HG03095 (cell line): ENCODE data around the gene MRPL20.

Source experiments
- ATAC-seq: cut with Tn5 transposase; IDR thresholded peaks from one replicate; pipeline ENCODE4 v1.9.1; 2021; ENCODE audit warnings: moderate library complexity; ENCODE audit not compliant: unreplicated experiment

Gene MRPL20

DNA sequence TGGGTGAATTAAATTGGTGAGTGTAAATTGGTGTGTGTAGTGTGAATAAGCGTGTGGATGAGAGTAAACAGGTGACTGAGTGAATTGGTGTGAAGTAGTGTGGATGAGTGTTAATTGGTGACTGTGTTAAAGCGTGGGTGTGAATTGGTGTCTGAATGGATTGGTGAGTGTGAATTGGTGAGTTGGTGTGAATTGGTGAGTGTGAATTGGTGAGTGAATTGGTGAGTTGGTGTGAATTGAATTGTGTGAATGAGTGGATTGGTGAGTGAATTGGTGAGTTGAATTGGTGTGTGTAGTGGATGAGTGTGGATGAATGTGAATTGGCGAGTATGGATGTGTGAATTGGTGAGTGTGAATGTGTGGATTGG, 40.4 kb downstream of the MRPL20 start:
- ATAC-seq = no peak

DNA sequence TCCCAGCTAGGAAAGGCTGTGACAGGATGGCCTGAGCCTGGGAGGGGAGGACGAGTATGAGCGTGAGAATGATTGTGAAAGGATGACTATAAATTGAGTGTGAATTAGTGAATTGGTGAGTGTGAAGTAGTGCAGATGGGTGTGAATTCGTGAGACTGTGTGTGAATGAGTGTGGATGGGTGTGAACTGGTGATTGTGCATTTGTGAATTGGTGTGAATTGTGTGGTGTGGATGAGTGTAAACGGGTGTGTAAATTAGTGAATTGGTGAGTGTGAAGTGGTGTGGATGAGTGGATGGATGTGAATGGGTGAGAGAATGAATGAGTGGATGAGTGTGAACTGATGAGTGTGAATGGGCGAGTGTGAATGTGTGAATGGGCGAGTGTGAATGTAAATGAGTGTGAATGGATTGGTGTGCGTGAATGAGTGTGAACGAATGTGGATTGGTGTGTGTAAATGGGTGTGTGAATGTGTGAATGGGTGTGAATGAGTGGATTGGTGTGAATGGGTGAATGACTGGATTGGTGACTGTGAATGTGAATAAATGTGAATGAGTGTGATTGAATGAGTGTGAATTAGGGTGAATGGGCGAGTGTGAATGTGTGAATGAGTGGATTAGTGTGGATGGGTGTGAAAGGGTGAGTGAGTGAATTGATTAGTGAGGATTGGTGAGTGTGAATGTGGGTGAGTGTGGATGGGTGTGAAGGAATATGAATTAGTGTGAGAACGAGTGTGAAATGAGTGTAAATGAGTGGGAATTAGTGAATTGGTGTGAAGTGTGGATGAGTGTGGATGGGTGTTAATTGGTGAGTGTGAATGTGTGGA, 41.0 kb downstream of the MRPL20 start:
- ATAC-seq = no peak

DNA sequence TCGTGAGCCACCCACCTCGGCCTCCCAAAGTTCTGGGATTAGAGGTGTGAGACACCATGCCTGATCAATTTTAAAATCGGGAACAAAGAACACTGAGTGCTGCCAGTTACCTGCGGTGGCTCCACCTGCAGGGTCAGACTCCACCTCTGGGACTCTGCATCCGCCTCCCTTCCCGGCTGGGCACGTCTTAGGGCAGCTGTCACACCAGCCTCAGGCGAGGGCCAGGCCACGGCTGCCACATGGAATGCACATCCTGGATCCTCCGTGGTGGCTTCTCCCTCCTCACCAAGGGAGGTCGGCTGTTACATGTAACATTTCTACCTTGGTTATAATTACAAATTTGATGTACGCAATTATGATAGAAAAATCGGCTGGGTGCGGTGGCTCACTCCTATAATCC, 42.8 kb downstream of the MRPL20 start:
- ATAC-seq = no peak

DNA sequence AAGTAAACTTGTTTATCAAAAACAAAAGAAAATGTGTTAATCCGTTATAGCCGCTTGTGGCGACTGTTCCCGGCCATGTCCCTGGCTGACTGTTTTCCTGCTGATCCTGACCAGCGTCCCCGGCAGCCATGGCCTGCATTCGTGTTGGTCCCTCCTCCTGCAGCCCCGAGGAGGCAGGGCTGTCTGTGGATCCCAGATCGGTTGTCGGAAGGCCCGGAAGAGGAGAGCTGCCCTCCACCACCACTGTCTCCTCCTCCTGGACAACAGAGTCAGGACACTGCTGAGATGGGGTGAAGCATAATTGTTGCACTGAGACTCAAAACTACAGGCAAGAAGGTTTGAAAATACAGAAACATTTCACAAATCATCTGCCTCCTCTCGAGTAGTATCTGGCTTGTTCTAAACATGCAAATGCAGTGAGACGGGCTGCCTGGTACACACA, 45.1 kb downstream of the MRPL20 start:
- no peak for ATAC-seq

DNA sequence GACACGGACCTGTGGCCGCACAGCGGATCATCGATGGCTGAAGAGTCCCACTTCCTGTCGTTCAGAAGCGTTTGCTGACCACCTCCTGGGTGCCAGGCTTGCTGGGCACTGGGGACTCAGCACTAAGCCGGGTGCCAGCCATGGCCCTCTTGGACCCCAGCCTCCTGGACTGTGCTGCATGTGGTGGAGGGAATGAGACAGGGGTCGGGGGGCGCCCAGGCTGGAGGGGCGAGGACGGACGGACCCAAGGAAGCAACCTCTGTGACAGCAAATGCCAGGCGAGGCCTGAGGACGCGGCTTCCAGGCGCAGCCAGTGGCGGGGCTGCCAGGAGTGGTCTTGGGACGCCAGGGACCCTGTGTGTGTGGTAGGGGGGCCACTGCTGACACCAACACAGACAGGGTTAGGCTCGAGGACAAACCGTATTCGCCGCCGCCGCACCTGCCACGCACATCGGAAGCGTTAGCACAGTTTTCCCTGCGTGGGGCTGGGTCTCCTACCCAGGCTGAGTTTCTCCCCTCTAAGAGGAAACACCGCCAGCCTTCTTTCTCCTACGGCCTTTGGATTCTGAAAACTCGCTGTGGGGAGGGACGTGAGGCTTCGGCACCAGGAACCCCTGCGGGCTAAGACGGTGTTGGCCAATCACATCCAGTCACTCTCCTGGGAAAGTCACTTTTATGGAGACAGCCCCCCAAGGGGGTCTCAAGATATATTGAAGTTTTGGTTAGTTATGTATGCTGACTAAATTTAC, 45.7 kb downstream of the MRPL20 start:
- ATAC-seq = no peak

DNA sequence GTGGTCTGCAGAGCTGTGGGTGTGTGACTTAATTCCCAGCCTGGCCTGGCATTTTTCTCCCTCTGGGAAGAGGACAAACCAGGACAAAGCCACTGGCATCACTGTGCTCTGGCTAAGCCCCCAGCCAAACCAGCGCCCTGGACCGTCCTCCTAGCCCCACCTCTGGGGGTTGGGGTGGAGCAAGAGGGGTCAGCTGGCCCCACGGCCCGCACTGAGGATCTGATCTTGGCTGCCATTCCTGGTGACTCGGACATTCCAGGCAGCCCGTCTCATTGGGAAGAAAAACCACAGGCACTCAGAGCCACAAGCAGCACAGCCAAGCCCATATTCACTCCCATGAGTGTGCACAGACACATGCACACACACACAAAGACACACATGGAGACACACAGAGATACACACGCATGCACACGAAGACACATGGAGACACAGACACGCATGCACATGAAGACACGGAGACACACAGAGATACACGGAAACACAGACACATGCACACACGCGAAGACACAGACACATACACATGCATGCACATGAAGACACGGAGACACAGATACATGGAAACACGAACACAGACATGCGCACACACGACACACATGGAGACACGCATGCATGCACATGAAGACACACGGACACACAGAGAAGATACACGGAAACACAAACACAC, 46.5 kb downstream of the MRPL20 start:
- no peak for ATAC-seq

DNA sequence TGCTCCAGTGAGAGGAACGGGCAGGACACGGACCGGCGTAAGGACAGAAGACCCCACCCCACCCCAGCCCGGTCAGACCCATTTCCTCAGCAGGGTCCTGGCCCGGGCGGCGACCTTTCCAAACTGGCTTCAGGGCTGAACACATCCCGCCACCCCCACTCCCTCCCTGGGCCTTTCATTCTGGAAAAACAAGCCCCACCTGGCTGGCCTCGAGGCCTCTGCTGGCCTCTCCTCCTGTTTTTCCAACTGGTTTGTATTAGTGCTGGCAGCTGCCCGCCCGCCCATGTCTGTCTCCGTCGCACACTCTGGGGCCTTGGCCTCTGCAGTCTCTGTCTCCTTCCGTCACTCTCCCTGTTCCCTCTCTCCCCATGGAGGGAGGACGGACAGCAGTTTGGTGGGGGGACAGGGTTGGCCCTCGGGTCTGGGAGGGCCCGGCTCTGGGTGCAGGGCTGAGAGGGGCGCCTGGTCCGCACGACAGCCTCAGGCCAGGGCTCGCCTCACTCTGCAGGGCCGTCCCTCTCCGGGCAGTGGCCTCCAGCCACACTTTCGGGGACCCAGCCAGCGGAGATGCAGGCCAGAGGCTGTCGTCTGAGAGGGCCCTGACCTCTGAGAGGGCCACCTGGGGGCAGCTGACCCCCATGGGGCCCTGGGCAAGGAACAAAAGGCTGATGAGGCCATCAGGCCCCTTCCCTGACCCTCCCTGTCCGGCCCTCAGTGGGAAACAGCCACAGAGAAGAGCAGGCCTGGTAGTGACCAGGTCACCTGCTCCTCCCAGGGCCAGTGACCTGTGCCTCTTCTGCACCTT, 47.2 kb downstream of the MRPL20 start:
- no peak for ATAC-seq

DNA sequence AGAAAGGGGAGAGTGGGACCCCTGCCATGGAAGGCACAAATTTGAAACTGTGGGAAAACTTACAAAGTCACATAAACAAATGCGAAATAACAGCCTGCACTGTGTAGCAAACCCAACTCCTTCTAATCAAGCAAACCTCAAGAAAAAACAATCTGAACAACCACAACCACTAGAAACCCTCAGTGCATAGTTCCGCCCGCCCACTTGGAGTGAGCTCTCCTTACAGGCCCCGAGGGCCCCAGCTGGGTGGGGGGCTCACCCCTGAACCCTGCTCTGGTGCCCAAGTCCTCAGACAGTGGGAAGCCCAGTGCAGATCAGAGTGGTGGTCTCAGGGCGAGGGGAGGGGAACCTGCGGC, 47.8 kb downstream of the MRPL20 start:
- ATAC-seq = no peak

DNA sequence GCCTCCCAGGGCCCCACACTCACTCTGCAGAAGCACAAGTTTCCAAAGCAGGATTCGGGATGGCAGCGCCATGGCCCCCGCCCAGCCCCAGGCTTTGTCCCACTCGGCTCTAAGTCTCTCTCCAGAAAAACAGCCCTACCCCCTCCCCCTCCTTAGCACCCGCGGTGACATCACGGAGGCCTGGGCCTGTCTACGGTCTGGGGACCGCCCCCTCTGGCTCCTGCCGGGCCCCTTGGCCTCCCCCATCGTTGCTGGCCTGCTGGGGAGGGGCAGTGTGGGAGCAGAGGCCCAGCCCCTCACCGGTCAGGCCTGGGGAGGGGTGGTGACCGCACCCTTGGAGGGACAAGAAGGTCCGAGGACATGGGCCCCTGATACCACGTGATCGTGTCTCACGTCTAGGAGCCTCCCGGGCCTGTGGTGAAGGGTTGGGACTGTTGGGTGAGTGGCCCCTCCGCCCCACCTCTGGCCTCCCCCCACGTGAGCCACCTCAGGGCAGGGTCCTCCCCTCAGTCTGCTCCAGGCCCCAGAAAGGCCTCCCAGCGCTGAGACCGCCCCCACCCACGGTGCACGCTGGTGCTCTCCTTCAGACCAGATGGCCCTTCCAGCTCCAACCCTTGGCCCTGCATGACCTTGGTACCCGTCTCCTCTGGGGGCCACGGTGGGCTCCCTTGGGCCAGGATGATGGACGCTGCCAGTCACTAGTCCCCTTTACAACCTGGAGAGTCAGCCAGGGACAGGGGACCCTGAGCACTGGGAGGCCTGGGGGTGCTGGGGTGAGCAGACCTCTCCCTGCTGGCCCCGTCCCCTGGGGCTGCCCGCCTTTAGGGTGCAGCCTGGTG, 48.4 kb downstream of the MRPL20 start, which contains the start of gene MXRA8:
Gene MXRA8, minus strand, starts transcription at position 123 of the 839 bp plus-strand sequence. Its CDS starts 51 bp downstream, at position 72.
- no peak for ATAC-seq

DNA sequence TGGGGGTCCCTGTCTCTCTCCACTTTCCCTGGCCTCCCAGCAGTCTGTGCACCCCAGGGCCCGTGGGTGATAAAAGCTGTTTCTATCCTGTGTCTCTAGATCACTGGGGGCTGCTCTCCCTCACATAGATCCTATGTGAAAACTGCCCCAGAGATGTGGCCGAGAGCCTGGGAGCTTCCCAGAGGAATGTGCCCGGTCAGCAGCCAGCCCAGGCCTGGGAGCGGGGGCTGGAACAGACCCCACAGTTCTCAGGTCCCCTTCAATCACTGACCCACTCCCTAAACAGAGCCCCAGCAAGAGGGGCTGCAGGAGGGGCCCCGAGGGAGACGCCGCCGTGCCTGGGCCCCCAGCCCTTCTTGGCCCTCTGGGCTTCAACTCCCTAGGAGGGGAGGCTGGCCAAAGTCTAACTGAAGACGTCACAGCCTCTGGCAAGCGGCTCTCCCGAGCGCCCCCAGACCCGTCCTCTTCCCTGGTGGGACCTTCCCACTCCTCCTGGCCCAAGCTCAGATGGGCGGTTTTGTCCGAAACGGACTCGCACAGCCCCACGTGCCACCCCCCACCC, 49.1 kb downstream of the MRPL20 start:
- no peak for ATAC-seq

DNA sequence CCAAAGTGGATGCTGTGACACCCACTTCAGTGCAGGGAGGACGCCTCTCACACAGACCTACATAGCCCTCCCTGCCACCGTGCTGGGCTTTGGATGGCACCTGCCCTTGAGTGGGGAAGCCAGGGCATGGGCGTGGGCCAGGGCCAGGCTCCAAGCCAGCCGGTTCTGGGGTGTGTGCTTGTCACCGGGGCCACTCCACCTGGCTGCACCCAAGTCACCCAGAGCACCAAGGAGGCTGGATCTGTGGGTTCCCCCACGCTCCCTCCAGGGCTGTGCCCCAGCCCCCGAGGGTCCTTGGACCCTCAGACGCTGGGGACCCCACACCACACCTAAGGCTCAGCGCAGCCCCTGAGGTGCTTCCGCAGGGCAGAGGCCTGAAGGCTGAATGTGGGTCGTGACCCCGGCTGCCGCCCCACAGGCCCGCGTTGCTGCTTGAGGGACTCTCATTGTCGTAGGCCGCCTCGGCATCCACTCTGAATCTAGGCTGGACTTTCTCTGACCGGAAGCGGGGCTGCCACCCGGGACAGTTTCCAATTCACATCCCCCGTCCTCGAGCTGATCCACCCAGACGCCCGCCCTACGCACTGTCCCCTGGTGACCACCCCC, 50.2 kb downstream of the MRPL20 start:
- no peak for ATAC-seq

DNA sequence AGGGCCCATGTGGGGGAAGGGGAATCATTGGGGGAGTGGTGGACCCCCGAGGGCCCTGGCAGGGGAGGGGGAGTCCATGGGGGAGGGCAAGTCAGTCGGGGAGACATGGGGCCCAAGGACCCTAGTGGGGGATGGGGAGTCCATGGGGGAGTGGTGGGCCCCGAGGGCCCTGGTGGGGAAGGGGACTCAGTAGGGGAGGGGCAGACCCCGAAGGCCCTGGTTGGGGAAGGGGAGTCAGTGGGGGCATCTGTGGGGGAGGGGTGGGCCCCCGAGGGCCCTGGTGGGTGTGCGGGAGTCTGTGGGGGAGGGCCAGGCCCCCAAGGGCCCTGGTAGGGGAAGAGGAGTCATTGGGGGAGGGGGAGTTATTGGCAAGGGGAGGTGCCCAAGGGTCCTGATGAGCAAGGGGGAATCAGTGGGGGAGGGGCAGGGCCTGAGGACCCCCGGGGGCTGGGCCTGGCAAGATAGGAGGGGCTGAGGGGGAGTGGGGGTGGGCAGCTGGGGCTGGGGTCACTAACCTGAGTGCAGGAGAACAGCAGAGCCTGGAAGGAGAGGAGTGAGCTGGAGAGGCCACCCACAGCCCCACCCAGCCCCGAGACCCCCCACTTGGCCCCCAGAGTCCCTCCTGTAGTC, 50.8 kb downstream of the MRPL20 start:
- no peak for ATAC-seq

DNA sequence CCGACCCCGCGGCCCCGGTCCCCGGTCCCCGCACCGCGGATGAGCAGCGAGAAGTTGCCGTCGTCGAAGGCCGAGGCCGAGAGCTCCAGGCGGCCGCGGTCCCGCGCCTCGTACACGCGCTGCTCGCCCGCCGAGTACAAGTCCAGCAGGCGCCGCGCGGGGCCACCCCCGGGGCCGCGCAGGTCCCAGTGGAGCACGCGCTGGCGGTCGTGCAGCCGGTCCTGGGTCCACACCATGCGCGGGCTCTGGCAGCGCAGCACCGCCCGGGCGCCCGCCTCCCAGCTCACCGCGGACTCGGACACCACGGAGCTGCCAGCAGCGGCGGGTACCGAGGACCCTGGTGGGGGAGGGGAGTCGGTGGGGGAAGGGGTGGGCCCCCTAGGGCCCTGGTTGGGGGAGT, 51.7 kb downstream of the MRPL20 start:
- ATAC-seq = no peak

DNA sequence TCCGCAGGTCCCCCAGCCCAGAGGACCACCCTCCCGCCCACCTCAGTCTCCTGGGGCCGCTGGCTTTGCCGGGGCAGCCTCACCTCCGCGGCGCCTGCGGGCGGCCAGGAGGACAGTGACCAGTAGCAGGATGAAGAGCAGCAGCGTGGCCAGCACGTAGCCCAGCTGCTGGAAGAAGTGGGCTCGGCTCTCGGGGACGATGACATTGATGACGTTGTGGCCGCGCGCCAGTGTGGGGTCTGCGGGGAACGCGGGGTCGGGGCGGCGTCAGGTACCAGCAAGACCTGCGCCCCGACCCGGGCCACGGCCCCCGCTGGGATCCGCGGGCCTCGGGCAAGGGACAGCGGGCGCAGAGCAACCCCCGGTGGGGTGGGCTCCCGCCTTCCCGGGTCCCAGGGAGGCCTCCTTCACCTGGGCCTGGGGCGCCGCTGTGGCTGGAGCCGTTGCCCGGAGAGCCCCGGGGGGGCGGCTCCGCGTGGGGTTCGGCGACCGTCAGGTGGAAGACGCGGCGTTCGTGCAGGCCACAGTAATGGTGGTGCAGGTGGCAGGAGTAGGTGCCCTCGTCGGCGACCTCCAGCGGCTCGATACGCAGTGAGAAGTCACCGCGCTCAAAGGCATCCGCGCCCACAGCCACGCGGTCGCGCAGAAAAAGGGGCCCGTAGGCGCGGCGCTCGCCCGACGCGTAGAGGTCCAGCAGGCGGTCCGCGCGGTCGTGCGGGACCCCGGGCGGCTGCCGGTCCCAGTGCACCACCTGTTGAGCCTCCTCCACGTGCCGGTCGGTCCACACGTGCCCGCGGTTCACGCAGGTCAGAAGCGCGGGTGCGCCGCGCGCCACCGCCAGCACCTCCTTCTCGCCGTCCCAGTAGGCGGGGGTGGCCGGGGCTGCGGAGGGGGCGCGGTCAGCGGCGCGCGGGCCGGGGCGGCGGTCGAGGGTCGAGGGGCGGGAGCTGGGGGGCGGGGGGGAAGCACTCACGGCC, 52.5 kb downstream of the MRPL20 start:
- no peak for ATAC-seq

DNA sequence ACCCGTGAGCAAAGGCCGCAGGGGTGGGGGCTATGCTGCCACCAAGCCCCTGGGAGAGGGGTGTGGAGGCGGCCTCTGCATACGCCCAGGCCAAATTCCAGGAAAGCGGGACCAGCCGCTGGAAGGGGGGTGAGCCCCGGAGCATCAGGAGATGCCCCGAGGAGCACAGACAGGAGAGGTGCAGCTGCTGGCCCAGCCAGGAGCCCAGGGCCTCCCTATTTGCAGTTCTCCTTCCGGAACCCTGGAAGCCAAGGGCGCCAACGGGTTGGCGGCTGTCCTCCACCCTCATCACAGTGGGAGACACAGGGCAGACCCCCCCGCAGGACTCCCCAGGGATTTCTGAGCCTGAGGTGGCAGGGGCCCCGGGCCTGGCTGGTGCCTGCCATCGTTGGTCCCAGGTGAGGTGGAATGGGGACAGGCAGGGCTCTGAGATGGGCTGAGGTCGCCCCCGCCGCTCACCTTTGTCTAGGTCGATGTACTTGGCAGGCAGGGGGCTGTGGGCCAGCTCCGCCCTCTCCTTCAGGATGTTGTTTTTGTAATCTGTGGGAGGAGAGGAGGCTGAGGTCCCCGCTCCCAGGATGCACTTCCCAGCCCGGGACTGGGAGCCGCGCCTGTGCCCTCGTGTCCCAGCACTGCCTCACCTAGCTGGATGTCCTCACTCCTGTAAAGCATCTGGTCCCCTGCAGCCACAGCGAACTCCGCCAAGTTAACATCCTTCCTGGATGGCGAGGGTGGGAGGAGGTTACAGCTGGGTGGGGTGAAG, 53.5 kb downstream of the MRPL20 start:
- no peak for ATAC-seq

DNA sequence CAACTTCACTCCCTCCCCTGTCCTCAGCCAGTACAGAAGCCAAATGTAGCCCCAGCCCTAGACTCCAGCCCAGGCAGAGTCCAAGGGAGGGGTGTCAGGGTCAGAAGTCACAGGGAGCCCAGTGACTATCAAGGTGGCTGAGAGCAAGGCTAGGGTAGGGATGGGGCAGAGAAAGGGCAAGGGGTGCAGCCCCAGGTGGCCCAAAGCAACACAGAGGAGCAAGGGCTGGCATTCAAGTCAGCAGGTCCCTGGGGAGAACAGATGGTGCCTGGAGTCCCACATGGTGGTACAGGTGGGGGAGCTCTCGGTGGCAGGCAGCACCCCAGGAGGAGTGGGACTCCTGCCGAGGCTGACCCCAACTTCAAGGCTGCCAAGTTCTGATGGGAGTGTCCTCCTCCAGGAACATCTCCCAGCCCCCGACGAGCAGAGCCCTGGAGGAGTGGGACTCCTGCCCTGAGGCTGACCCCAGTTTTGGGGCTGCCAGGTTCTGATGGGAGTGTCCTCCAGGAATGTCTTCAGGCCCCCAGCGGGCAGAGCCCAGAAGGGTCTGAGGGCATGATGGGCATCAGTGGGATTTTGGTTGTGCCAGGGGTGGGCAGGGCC, 54.2 kb downstream of the MRPL20 start:
- ATAC-seq = no peak
